Measurements from ENCODE around the gene LPAR5. TPM values are rescaled to one million over a fixed set of nuclear protein-coding genes. Genes with fewer than 3 reads are reported as not detected.

Gene LPAR5
- total RNA-seq, 1 donor from 2014 or later = not detected

GRCh38 chr12:6574576-6575295 lies 61.0 kb downstream of the LPAR5 start:
- Mint-ChIP-seq H3K36me3 (ENCODE audit: insufficient read depth) (peaks cover 52% of the 10 kb centered on the region), H3K27me3 (no peaks in the 10 kb centered on the region), H3K4me1 (ENCODE audit: low read depth) (no peaks in the 10 kb centered on the region), H3K27ac (peak overlapping the region; percentile 40), H3K9me3 (ENCODE audit: low read depth) (no peaks in the 10 kb centered on the region), H3K4me3 (ENCODE audit: low read depth) (no peak overlapping the region)
- DNase-seq (ENCODE audit: low spot score, unreplicated experiment) = no peak
- no peak for TF ChIP-seq CTCF (IDR thresholded peaks at IDR 0.05; ENCODE audit: unreplicated experiment)

GRCh38 chr12:6573001-6573400 lies 62.8 kb downstream of the LPAR5 start:
- no peak for TF ChIP-seq CTCF (IDR thresholded peaks at IDR 0.05; ENCODE audit: unreplicated experiment)
- H3K9me3 Mint-ChIP-seq (ENCODE audit: low read depth) = no peaks in the 10 kb centered on the region
- no peak overlapping the region for H3K4me3 Mint-ChIP-seq (ENCODE audit: low read depth)
- peaks cover 6% of the 10 kb centered on the region for H3K4me1 Mint-ChIP-seq (ENCODE audit: low read depth)
- peaks cover 47% of the 10 kb centered on the region for H3K36me3 Mint-ChIP-seq (ENCODE audit: insufficient read depth)
- no peaks in the 10 kb centered on the region for H3K27me3 Mint-ChIP-seq
- no peak for DNase-seq (ENCODE audit: low spot score, unreplicated experiment)
- H3K27ac Mint-ChIP-seq = peak overlapping the region; percentile 13

- peak overlapping the region; percentile 99 for H3K4me3 Mint-ChIP-seq (ENCODE audit: low read depth)
- TF ChIP-seq CTCF (IDR thresholded peaks at IDR 0.05; ENCODE audit: unreplicated experiment) = peak; percentile 66
- peak; percentile 56 for DNase-seq (ENCODE audit: low spot score, unreplicated experiment)
- peaks cover 15% of the 10 kb centered on the region for H3K4me1 Mint-ChIP-seq (ENCODE audit: low read depth)
- H3K9me3 Mint-ChIP-seq (ENCODE audit: low read depth) = no peaks in the 10 kb centered on the region
- peaks cover 42% of the 10 kb centered on the region for H3K36me3 Mint-ChIP-seq (ENCODE audit: insufficient read depth)
- H3K27me3 Mint-ChIP-seq = no peaks in the 10 kb centered on the region
- peak overlapping the region; percentile 59 for H3K27ac Mint-ChIP-seq
Measured at GRCh38 chr12:6570264-6570887, 65.4 kb downstream of the LPAR5 start.

DNA sequence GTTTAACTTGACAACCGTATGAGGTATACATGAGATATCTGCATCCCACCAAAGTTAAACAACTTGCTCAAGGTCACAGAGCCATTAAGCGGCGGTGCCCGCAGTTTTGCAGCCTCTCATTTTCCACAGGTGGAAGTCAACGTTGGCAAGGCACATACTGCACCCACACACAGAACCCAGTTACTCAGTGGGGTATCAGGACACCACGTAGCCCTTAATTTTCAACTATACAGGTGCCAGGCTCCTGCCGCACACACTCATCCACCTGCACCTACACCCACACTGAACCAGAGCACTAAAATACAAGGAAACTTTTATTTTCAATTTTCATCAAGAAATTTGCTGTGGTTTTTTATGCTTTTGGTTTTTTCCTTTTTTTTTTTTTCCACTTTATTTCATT lies 66.0 kb downstream of the LPAR5 start:
- Mint-ChIP-seq H3K9me3 (ENCODE audit: low read depth) (no peaks in the 10 kb centered on the region), H3K4me1 (ENCODE audit: low read depth) (peaks cover 15% of the 10 kb centered on the region), H3K27ac (peak overlapping the region; percentile 25), H3K27me3 (no peaks in the 10 kb centered on the region), H3K36me3 (ENCODE audit: insufficient read depth) (peaks cover 40% of the 10 kb centered on the region), H3K4me3 (ENCODE audit: low read depth) (peak overlapping the region; percentile 99)
- no peak for TF ChIP-seq CTCF (IDR thresholded peaks at IDR 0.05; ENCODE audit: unreplicated experiment)
- no peak for DNase-seq (ENCODE audit: low spot score, unreplicated experiment)

GRCh38 chr12:6569312-6569711 lies 66.4 kb downstream of the LPAR5 start:
- Mint-ChIP-seq H3K36me3 (ENCODE audit: insufficient read depth) (peaks cover 40% of the 10 kb centered on the region), H3K4me3 (ENCODE audit: low read depth) (peak overlapping the region; percentile 99), H3K27me3 (no peaks in the 10 kb centered on the region), H3K4me1 (ENCODE audit: low read depth) (peaks cover 15% of the 10 kb centered on the region), H3K9me3 (ENCODE audit: low read depth) (no peaks in the 10 kb centered on the region), H3K27ac (peak overlapping the region; percentile 25)
- TF ChIP-seq CTCF (IDR thresholded peaks at IDR 0.05; ENCODE audit: unreplicated experiment) = no peak
- DNase-seq (ENCODE audit: low spot score, unreplicated experiment) = no peak

Other genes with a start within 250 kb of the LPAR5 start
- not detected in 2 replicates for gene CD27, start 191.0 kb downstream of the LPAR5 start, total RNA-seq
- 2.4 TPM in 2 replicates for gene TAPBPL, start 183.9 kb downstream of the LPAR5 start, total RNA-seq
- gene VAMP1, start 165.3 kb downstream of the LPAR5 start, total RNA-seq = 3.6 and 5.5 TPM in 2 replicates
- 279 and 297 TPM in 2 replicates for gene MRPL51, start 142.7 kb downstream of the LPAR5 start, total RNA-seq
- 97.4 and 99.1 TPM in 2 replicates for gene NCAPD2, start 141.9 kb downstream of the LPAR5 start, total RNA-seq
- 2,230 and 2,287 TPM in 2 replicates for gene GAPDH, start 101.4 kb downstream of the LPAR5 start, total RNA-seq
- 21.7 and 22.3 TPM in 2 replicates for gene IFFO1, start 79.9 kb downstream of the LPAR5 start, total RNA-seq
- gene NOP2, start 67.7 kb downstream of the LPAR5 start, total RNA-seq = 95.9 and 96.0 TPM in 2 replicates
- 370 and 406 TPM in 2 replicates for gene CHD4, start 28.6 kb downstream of the LPAR5 start, total RNA-seq
- 5.0 and 5.6 TPM in 2 replicates for gene ACRBP, start 11.5 kb upstream of the LPAR5 start, total RNA-seq
- gene ING4, start 27.2 kb upstream of the LPAR5 start, total RNA-seq = 105 and 110 TPM in 2 replicates
- gene ZNF384, start 53.4 kb upstream of the LPAR5 start, total RNA-seq = 159 and 164 TPM in 2 replicates
- gene PIANP, start 64.9 kb upstream of the LPAR5 start, total RNA-seq = 2.0 and 2.4 TPM in 2 replicates
- gene COPS7A, start 88.1 kb upstream of the LPAR5 start, total RNA-seq = 42.6 and 45.5 TPM in 2 replicates
- gene MLF2, start 117.2 kb upstream of the LPAR5 start, total RNA-seq = 281 and 305 TPM in 2 replicates
- 414 and 480 TPM in 2 replicates for gene PTMS, start 130.4 kb upstream of the LPAR5 start, total RNA-seq
- gene LAG3, start 136.6 kb upstream of the LPAR5 start, total RNA-seq = 2.2 and 2.5 TPM in 2 replicates
- 1.5 and 2.1 TPM in 2 replicates for gene CD4, start 153.6 kb upstream of the LPAR5 start, total RNA-seq
- 5.5 and 6.3 TPM in 2 replicates for gene GPR162, start 185.9 kb upstream of the LPAR5 start, total RNA-seq
- 30.6 TPM in 2 replicates for gene P3H3, start 192.4 kb upstream of the LPAR5 start, total RNA-seq
- 5.6 and 7.0 TPM in 2 replicates for gene GNB3, start 205.0 kb upstream of the LPAR5 start, total RNA-seq
- gene CDCA3, start 215.3 kb upstream of the LPAR5 start, total RNA-seq = 36.1 and 40.6 TPM in 2 replicates
- gene USP5, start 216.2 kb upstream of the LPAR5 start, total RNA-seq = 183 and 185 TPM in 2 replicates
- 498 and 505 TPM in 2 replicates for gene TPI1, start 231.6 kb upstream of the LPAR5 start, total RNA-seq
- 11.7 and 15.7 TPM in 2 replicates for gene SPSB2, start 237.3 kb upstream of the LPAR5 start, total RNA-seq

Data from progenitor cell of endocrine pancreas (in vitro differentiated cells).